Panc1 (cell line): ENCODE measurements around the gene CAPN10.

Source experiments
- POLR2AphosphoS5 ChIP-seq: IDR thresholded peaks from 2 replicates; pipeline ENCODE4 v1.6.1; 2012; ENCODE audit warnings: mild to moderate bottlenecking, low read depth, low read length, moderate library complexity
- SIN3A ChIP-seq: IDR thresholded peaks from 2 replicates; pipeline ENCODE4 v1.6.1; 2012; ENCODE audit warnings: low read depth, mild to moderate bottlenecking, low read length, moderate library complexity, borderline replicate concordance; ENCODE audit not compliant: insufficient read depth
- TCF7L2 ChIP-seq: IDR thresholded peaks from 2 replicates; pipeline ENCODE4 v1.6.1; 2011; ENCODE audit warnings: mild to moderate bottlenecking, low read depth, low read length, inconsistent platforms
- TF ChIP-seq, protein P1 (sequence below): fragments of 450-650 bp; IDR thresholded peaks from 2 replicates; pipeline ENCODE4 v1.5.1; 2017; ENCODE audit warnings: mild to moderate bottlenecking
- TF ChIP-seq, protein P2 (sequence below), 2 experiments: IDR thresholded peaks; 2 replicates each; pipeline ENCODE4 v1.6.1; 2011 to 2012; ENCODE audit warnings: low read depth in 2 of 2, control low read depth in 1 of 2, low read length in 1 of 2, mild to moderate bottlenecking in 1 of 2, moderate library complexity in 1 of 2; ENCODE audit not compliant: insufficient read depth in 1 of 2

DNA sequence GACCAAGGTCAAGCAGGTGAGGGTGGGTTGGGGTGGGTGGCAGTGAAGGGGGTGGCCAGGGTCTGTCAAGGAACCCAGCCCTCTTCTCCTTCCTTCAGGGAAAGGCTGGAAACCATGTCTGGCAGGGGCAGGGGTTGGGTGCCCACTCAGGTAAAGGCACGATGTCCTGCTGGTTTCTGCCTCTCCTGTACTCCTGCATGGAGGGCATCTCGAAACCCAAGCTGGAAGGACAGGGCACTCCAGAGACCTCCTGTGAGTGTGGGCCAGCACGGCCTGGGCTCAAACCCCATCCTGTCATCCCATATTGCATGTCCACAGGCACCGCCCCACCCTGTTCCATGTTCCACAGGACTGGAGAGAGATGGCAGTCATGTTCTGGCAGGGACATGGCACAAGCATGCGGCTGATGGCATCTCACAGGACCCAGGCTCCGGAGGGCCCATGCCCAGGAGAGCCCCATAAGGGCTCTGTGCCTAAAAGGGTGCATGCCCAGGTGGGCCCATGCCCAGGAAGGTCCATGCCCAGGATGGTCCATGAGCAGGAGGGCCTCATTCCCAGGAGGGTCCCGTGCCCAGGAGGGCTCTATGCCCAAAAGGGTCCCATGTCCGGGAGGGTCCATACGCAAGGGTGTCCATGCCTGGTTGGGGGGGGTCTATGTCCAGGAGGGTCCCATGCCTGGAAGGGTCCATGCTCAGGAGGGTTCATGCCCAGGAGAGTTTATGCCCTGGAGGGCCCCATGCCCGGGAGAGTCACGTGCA, 45.2 kb downstream of the CAPN10 start:
- TF ChIP-seq, protein P1, sequence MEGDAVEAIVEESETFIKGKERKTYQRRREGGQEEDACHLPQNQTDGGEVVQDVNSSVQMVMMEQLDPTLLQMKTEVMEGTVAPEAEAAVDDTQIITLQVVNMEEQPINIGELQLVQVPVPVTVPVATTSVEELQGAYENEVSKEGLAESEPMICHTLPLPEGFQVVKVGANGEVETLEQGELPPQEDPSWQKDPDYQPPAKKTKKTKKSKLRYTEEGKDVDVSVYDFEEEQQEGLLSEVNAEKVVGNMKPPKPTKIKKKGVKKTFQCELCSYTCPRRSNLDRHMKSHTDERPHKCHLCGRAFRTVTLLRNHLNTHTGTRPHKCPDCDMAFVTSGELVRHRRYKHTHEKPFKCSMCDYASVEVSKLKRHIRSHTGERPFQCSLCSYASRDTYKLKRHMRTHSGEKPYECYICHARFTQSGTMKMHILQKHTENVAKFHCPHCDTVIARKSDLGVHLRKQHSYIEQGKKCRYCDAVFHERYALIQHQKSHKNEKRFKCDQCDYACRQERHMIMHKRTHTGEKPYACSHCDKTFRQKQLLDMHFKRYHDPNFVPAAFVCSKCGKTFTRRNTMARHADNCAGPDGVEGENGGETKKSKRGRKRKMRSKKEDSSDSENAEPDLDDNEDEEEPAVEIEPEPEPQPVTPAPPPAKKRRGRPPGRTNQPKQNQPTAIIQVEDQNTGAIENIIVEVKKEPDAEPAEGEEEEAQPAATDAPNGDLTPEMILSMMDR: no peak
- TF ChIP-seq POLR2AphosphoS5: no peak
- TF ChIP-seq, protein P2, sequence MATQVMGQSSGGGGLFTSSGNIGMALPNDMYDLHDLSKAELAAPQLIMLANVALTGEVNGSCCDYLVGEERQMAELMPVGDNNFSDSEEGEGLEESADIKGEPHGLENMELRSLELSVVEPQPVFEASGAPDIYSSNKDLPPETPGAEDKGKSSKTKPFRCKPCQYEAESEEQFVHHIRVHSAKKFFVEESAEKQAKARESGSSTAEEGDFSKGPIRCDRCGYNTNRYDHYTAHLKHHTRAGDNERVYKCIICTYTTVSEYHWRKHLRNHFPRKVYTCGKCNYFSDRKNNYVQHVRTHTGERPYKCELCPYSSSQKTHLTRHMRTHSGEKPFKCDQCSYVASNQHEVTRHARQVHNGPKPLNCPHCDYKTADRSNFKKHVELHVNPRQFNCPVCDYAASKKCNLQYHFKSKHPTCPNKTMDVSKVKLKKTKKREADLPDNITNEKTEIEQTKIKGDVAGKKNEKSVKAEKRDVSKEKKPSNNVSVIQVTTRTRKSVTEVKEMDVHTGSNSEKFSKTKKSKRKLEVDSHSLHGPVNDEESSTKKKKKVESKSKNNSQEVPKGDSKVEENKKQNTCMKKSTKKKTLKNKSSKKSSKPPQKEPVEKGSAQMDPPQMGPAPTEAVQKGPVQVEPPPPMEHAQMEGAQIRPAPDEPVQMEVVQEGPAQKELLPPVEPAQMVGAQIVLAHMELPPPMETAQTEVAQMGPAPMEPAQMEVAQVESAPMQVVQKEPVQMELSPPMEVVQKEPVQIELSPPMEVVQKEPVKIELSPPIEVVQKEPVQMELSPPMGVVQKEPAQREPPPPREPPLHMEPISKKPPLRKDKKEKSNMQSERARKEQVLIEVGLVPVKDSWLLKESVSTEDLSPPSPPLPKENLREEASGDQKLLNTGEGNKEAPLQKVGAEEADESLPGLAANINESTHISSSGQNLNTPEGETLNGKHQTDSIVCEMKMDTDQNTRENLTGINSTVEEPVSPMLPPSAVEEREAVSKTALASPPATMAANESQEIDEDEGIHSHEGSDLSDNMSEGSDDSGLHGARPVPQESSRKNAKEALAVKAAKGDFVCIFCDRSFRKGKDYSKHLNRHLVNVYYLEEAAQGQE (IDR thresholded peaks at IDR 0.05; ENCODE audit: insufficient read depth in 1 of 2, low read depth in 2 of 2, low read length in 1 of 2): no peak
- TF ChIP-seq SIN3A: no peak
- no peak for TF ChIP-seq TCF7L2
